ENCODE measurements around the gene FHOD1. TPM values are rescaled to one million over a fixed set of nuclear protein-coding genes. Genes with fewer than 3 reads are reported as not detected.

The FHOD1 gene
- total and polyA plus RNA-seq, 2 of the 13 experiments (the other 11 are each of a cell fraction or from before 2014, with no cell fraction given) = 20.0 to 20.8 TPM

DNA sequence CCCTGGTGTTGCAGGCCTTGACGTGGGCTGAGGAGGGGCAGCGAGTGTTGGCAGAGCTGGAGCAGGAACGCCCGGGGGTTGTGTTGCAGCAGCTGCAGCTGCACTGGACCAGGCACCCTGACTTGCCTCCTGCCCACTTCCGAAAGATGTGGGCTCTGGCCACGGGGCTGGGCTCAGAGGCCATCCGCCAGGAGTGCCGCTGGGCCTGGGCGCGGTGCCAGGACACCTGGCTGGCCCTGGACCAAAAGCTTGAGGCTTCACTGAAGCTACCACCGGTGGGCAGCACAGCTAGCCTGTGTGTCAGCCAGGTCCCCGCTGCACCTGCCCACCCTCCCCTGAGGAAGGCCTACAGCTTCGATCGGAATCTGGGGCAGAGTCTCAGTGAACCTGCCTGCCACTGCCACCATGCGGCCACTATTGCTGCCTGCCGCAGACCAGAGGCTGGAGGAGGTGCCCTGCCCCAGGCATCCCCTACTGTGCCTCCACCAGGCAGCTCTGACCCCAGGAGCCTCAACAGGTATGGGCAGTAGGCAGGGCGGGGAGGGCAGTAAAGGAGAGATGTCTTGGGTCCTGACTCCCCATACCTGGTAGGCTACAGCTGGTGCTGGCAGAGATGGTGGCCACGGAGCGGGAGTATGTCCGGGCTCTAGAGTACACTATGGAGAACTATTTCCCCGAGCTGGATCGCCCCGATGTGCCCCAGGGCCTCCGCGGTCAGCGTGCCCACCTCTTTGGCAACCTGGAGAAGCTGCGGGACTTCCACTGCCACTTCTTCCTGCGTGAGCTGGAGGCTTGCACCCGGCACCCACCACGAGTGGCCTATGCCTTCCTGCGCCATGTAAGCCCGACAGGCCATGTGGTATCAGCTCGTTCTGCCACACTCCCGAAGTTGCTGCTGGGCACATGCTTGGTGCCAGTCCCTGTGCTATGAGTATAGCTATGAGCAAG lies 37.7 kb upstream of the FHOD1 start (continued):
- TF ChIP-seq ZMAT3 (CRISPR knock-in tag; conservative IDR thresholded peaks at IDR 0.05) (no peak), SIN3A (IDR thresholded peaks at IDR 0.05; ENCODE audit: borderline replicate concordance, low read depth, low read length) (no peak), FOXP1 (IDR thresholded peaks at IDR 0.05) (no peak), FOXP1 (CRISPR knock-in tag; IDR thresholded peaks at IDR 0.05) (no peak), DZIP1 (CRISPR knock-in tag; IDR thresholded peaks at IDR 0.05) (no peak), FOXO4 (CRISPR knock-in tag; conservative IDR thresholded peaks at IDR 0.05) (no peak), ZNF777 (CRISPR knock-in tag; IDR thresholded peaks at IDR 0.05) (peak; percentile 58), ZNF513 (CRISPR knock-in tag; conservative IDR thresholded peaks at IDR 0.05) (no peak), ZNF530 (CRISPR knock-in tag; IDR thresholded peaks at IDR 0.05; ENCODE audit: low read depth) (no peak), ZNF331 (CRISPR knock-in tag; IDR thresholded peaks at IDR 0.05) (no peak), ZNF747 (CRISPR knock-in tag; IDR thresholded peaks at IDR 0.05; ENCODE audit: borderline replicate concordance) (no peak), HBP1 (CRISPR knock-in tag; IDR thresholded peaks at IDR 0.05; ENCODE audit: low read depth) (no peak), MTF2 (CRISPR knock-in tag; IDR thresholded peaks at IDR 0.05; ENCODE audit: borderline replicate concordance) (no peak), CREB1 (IDR thresholded peaks at IDR 0.05) (no peak), CREB1 (CRISPR knock-in tag; IDR thresholded peaks at IDR 0.05) (no peak), THYN1 (CRISPR knock-in tag; IDR thresholded peaks at IDR 0.05; ENCODE audit: borderline replicate concordance, low read depth) (no peak), KAT8 (CRISPR knock-in tag; IDR thresholded peaks at IDR 0.05) (no peak), KDM3A (CRISPR knock-in tag; IDR thresholded peaks at IDR 0.05; ENCODE audit: low read depth) (no peak), ZNF280D (CRISPR knock-in tag; IDR thresholded peaks at IDR 0.05) (no peak), ZKSCAN5 (CRISPR knock-in tag; IDR thresholded peaks at IDR 0.05) (no peak)
